Liver (tissue), 9 donors: ENCODE results near the gene DCC. TPM values are rescaled to one million over a fixed set of nuclear protein-coding genes. Genes with fewer than 3 reads are reported as not detected.

Experiments
- DNase-seq: peaks from one replicate; pipeline ENCODE4 v3.0.0-alpha.2; 2017; ENCODE audit warnings: low spot score
- H3K27ac ChIP-seq, 2 donors: one replicate each; pipeline ENCODE4 v1.7.0; 2013; ENCODE audit warnings: inconsistent platforms in 2 of 2, low read length in 2 of 2, control low read depth in 1 of 2, low read depth in 1 of 2, mild to moderate bottlenecking in 1 of 2
- H3K27me3 ChIP-seq, 4 donors: one replicate each; pipeline versions ENCODE4 v1.6.1 to v1.7.0; 2013; ENCODE audit warnings: low read length in 3 of 4, inconsistent platforms in 1 of 4, mild to moderate bottlenecking in 1 of 4, moderate library complexity in 1 of 4; ENCODE audit not compliant: control insufficient read depth in 4 of 4, insufficient read depth in 4 of 4
- H3K36me3 ChIP-seq, 4 donors: one replicate each; pipeline versions ENCODE4 v1.6.1 to v1.7.0; 2013; ENCODE audit warnings: low read length in 3 of 4, mild to moderate bottlenecking in 3 of 4, low read depth in 1 of 4, moderate library complexity in 1 of 4; ENCODE audit not compliant: control insufficient read depth in 4 of 4, insufficient read depth in 3 of 4
- H3K4me1 ChIP-seq, 4 donors: one replicate each; pipeline versions ENCODE4 v1.6.1 to v1.7.0; 2013; ENCODE audit warnings: low read length in 3 of 4, mild to moderate bottlenecking in 3 of 4, moderate library complexity in 1 of 4; ENCODE audit not compliant: control insufficient read depth in 4 of 4, insufficient read depth in 4 of 4
- H3K4me3 ChIP-seq, 3 donors: one replicate each; pipeline versions ENCODE4 v1.6.1 to v1.7.0; 2013; ENCODE audit warnings: low read length in 3 of 3, control low read depth in 1 of 3, low read depth in 1 of 3, mild to moderate bottlenecking in 1 of 3
- H3K9ac ChIP-seq, 2 donors: one replicate each; pipeline ENCODE4 v1.7.0; 2013; ENCODE audit warnings: low read length in 2 of 2, mild to moderate bottlenecking in 2 of 2, moderate library complexity in 2 of 2, control low read depth in 1 of 2, low read depth in 1 of 2
- H3K9me3 ChIP-seq, 4 donors: one replicate each; pipeline versions ENCODE4 v1.6.1 to v1.7.0; 2013; ENCODE audit warnings: low read length in 3 of 4; ENCODE audit not compliant: control insufficient read depth in 4 of 4
- ATF3 ChIP-seq: IDR thresholded peaks from 2 replicates; pipeline ENCODE4 v1.6.1; 2016; ENCODE audit warnings: antibody characterized with exemption
- CTCF ChIP-seq: fragments of 150-350 bp; IDR thresholded peaks from 2 replicates; pipeline ENCODE4 v1.5.1; 2017; ENCODE audit warnings: improper control_type of control experiment, low read depth, low read length; ENCODE audit not compliant: missing input control
- EGR1 ChIP-seq, 2 donors: IDR thresholded peaks; 2 replicates each; pipeline ENCODE4 v1.6.1; 2016 to 2018; ENCODE audit warnings: antibody characterized with exemption in 2 of 2, low read depth in 2 of 2
- FOXA1 ChIP-seq: IDR thresholded peaks from 2 replicates; pipeline ENCODE4 v1.6.1; 2016; ENCODE audit warnings: antibody characterized with exemption
- FOXA2 ChIP-seq: IDR thresholded peaks from 2 replicates; pipeline ENCODE4 v1.6.1; 2016; ENCODE audit warnings: antibody characterized with exemption
- GABPA ChIP-seq, 2 donors: IDR thresholded peaks in 1 of 2; conservative IDR thresholded peaks in 1 of 2; 2 replicates each; pipeline ENCODE4 v1.6.1; 2016; ENCODE audit warnings: antibody characterized with exemption in 2 of 2, mild to moderate bottlenecking in 1 of 2, moderate library complexity in 1 of 2
- HNF4A ChIP-seq, 2 donors: conservative IDR thresholded peaks; 2 replicates each; pipeline ENCODE4 v1.6.1; 2016; ENCODE audit warnings: antibody characterized with exemption in 2 of 2, mild to moderate bottlenecking in 2 of 2
- HNF4G ChIP-seq: IDR thresholded peaks from 2 replicates; pipeline ENCODE4 v1.6.1; 2016; ENCODE audit warnings: antibody characterized with exemption
- JUND ChIP-seq, 2 donors: IDR thresholded peaks; 2 replicates each; pipeline ENCODE4 v1.6.1; 2016; ENCODE audit warnings: antibody characterized with exemption in 2 of 2
- MAX ChIP-seq: IDR thresholded peaks from 2 replicates; pipeline ENCODE4 v1.6.1; 2016; ENCODE audit warnings: antibody characterized with exemption
- NR2F2 ChIP-seq: IDR thresholded peaks from 2 replicates; pipeline ENCODE4 v1.6.1; 2016; ENCODE audit warnings: antibody characterized with exemption
- RAD21 ChIP-seq, 2 donors: IDR thresholded peaks; 2 replicates each; pipeline ENCODE4 v1.6.1; 2016; ENCODE audit warnings: antibody characterized with exemption in 2 of 2, mild to moderate bottlenecking in 2 of 2
- REST ChIP-seq: IDR thresholded peaks from 2 replicates; pipeline ENCODE4 v1.6.1; 2016; ENCODE audit warnings: antibody characterized with exemption, mild to moderate bottlenecking
- RXRA ChIP-seq, 2 donors: IDR thresholded peaks; 2 replicates each; pipeline ENCODE4 v1.6.1; 2017 to 2018; ENCODE audit warnings: antibody characterized with exemption in 2 of 2, mild to moderate bottlenecking in 1 of 2
- SP1 ChIP-seq: IDR thresholded peaks from 2 replicates; pipeline ENCODE4 v1.6.1; 2018; ENCODE audit warnings: antibody characterized with exemption, mild to moderate bottlenecking
- TAF1 ChIP-seq: conservative IDR thresholded peaks from 2 replicates; pipeline ENCODE4 v1.6.1; 2016; ENCODE audit warnings: antibody characterized with exemption, mild to moderate bottlenecking
- YY1 ChIP-seq: IDR thresholded peaks from 2 replicates; pipeline ENCODE4 v1.6.1; 2016; ENCODE audit warnings: antibody characterized with exemption, mild to moderate bottlenecking
- ZBTB33 ChIP-seq: IDR thresholded peaks from 2 replicates; pipeline ENCODE4 v1.6.1; 2016; ENCODE audit warnings: antibody characterized with exemption
- WGBS: extraction: QIAGEN DNeasy Blood & Tissue Kit; methylation state at CpG from one replicate; pipeline ENCODE4 v1.1.7; 2013; 5-methylcytosine and 5-hydroxymethylcytosine counted together
- polyA plus RNA-seq, 2 donors: library from polyadenylated mRNA; stranded (reverse) in 1 of 2; unstranded in 1 of 2; fragments of 200-250 nt in 1 of 2; fragments of >200 nt in 1 of 2; fragmentation: Nextera tagmentation in 1 of 2; extraction: Ambion mirVana in 1 of 2; gene quantifications; one replicate each; pipeline versions ENCODE4 v1.2.1 to v1.2.3, GENCODE V29; 2013 to 2015
- total RNA-seq, 2 donors: library from RNA; depleted of rRNA; stranded (reverse); fragments of >200 nt; gene quantifications; one replicate each; pipeline ENCODE4 v1.2.3, GENCODE V29; 2014
- donor health status: healthy.
- donor health status: healthy.
- donor health status: healthy.
- donor health status: healthy.
- donor health status: healthy.

Gene DCC
- total and polyA plus RNA-seq, 4 donors, result under 0.01 to 0.03 TPM; not detected in 2

DNA sequence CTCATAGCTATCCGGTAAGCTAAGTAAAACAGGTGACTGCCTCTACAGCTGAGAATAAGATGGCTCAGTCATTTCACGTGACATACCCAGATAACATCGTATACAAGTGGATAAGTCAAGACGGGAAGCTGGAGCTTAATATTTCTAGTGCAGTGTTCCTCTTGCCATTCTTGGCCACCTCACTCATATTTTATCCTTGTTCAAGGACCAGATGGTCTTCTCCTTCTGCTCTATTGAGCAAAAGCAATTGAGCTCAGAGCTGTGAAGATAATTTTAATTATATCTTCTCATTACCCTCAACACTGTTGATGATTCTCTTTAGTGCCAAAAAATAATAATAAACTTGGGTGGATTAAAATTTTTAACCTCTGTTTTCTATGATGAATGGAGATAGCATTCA is 201.1 kb downstream of the DCC start (continued):
- TF ChIP-seq FOXA2 (no peak), NR2F2 (no peak), JUND (IDR thresholded peaks at IDR 0.05) (no peak), EGR1 (IDR thresholded peaks at IDR 0.05; ENCODE audit: low read depth in 2 of 2) (no peak), RXRA (IDR thresholded peaks at IDR 0.05) (no peak), GABPA (IDR thresholded peaks at IDR 0.05 in 1 of 2, conservative IDR thresholded peaks at IDR 0.05 in 1 of 2) (no peak), YY1 (no peak)

GRCh38 chr18:52544086-52544485 is 204.1 kb downstream of the DCC start:
- Histone ChIP-seq H3K27ac (no peak overlapping the region), H3K27me3 (no peaks in the 10 kb centered on the region), H3K4me3 (no peak overlapping the region), H3K4me1 (no peaks in the 10 kb centered on the region), H3K9ac (no peak overlapping the region), H3K36me3 (no peaks in the 10 kb centered on the region), H3K9me3 (no peaks in the 10 kb centered on the region)
- TF ChIP-seq NR2F2 (no peak), CTCF (no peak), YY1 (no peak), MAX (no peak), HNF4G (no peak), GABPA (IDR thresholded peaks at IDR 0.05 in 1 of 2, conservative IDR thresholded peaks at IDR 0.05 in 1 of 2) (no peak), TAF1 (no peak), EGR1 (IDR thresholded peaks at IDR 0.05; ENCODE audit: low read depth in 2 of 2) (no peak), FOXA1 (no peak), SP1 (no peak), ATF3 (no peak), FOXA2 (no peak), RAD21 (IDR thresholded peaks at IDR 0.05) (no peak), ZBTB33 (no peak), JUND (IDR thresholded peaks at IDR 0.05) (no peak), REST (no peak), HNF4A (conservative IDR thresholded peaks at IDR 0.05) (no peak), RXRA (IDR thresholded peaks at IDR 0.05) (no peak)
- DNase-seq, result no peak
- WGBS, result 57% methylated on average over 4 of the region's 4 CpGs
